HCT116 (cell line): ENCODE data around the gene TM4SF4. TPM values are rescaled to one million over a fixed set of nuclear protein-coding genes. Genes with fewer than 3 reads are reported as not detected.
A peak's percentile ranks its signal among the peaks of the same experiment; 100 is the strongest.

Experiments
- ATAC-seq: fragments of 200-7000 bp; cut with Tn5 transposase; 2 replicates; pipeline ENCODE4 v1.9.1; 2020; ENCODE audit warnings: mild to moderate bottlenecking, moderate library complexity
- BruUV-seq: library from RNA; stranded (reverse); fragments of 400-500 nt; replicated peaks from 2 replicates; lab custom pipeline; 2021; lab: Mats Ljungman, UMichigan
- CTCF ChIA-PET: fragments of 300-600 bp; sonication (Branson Sonifier 250); formaldehyde crosslinking; loops from one replicate; lab custom pipeline; 2021; ENCODE audit warnings: antibody characterized with exemption; lab: Charles Lee
- POLR2A ChIA-PET: fragments of 300-600, 350-600 bp; sonication (Branson Sonifier 250); formaldehyde crosslinking; loops from one replicate; lab custom pipeline; 2021; ENCODE audit warnings: antibody characterized with exemption; lab: Charles Lee
- RAD21 ChIA-PET, 2 experiments: fragments of 300-600 bp; sonication (Branson Sonifier 250); formaldehyde crosslinking; loops; one replicate each; lab custom pipeline; 2023; ENCODE audit warnings: low total read pairs in 2 of 2; ENCODE audit not compliant: uncharacterized antibody in 2 of 2, unreplicated experiment in 2 of 2, low non-redundant PET in 1 of 2; lab: Charles Lee
- DNase-seq: peaks from one replicate; pipeline ENCODE4 v3.0.0-alpha.2; 2010; ENCODE audit warnings: low read depth, low spot score
- H2AFZ ChIP-seq: fragments of 200-600 bp; shearing (Covaris generic), sonication (generic); 2 replicates; pipeline ENCODE4 v1.6.1; 2017; ENCODE audit warnings: low read depth, mixed run types, mixed read lengths, antibody characterized with exemption, low read length; ENCODE audit not compliant: poor library complexity, severe bottlenecking
- H3K27ac ChIP-seq: 2 replicates; pipeline ENCODE4 v1.5.1; 2012; ENCODE audit warnings: low read depth, low read length
- H3K27me3 ChIP-seq: fragments of 200-600 bp; sonication (generic); 2 replicates; pipeline ENCODE4 v1.6.1; 2016; ENCODE audit warnings: mixed run types, low read length, mixed read lengths; ENCODE audit not compliant: insufficient read depth
- H3K36me3 ChIP-seq, 2 experiments: fragments of 200-500 bp in 1 of 2; fragments of 200-600 bp in 1 of 2; sonication (Bioruptor generic) in 1 of 2; sonication (generic) in 1 of 2; 2 replicates each; pipeline versions ENCODE4 v1.5.1 to v1.6.1; 2014 to 2016; ENCODE audit warnings: low read length in 2 of 2, inconsistent platforms in 1 of 2, mixed read lengths in 1 of 2, mixed run types in 1 of 2; ENCODE audit not compliant: insufficient read depth in 2 of 2, control insufficient read depth in 1 of 2
- H3K4me1 ChIP-seq, 2 experiments: fragments of 200-600 bp in 1 of 2; sonication (generic) in 1 of 2; 2 replicates each; pipeline versions ENCODE4 v1.5.1 to v1.6.1; 2012 to 2017; ENCODE audit warnings: low read length in 2 of 2, inconsistent platforms in 1 of 2, mild to moderate bottlenecking in 1 of 2, mixed read lengths in 1 of 2, mixed run types in 1 of 2, moderate library complexity in 1 of 2; ENCODE audit not compliant: insufficient read depth in 2 of 2, control insufficient read depth in 1 of 2
- H3K4me2 ChIP-seq: fragments of 200-600 bp; sonication (generic); 2 replicates; pipeline ENCODE4 v1.6.1; 2017; ENCODE audit warnings: mixed run types, low read length, mixed read lengths
- H3K4me3 ChIP-seq, 2 experiments: fragments of 200-600 bp in 1 of 2; sonication (generic) in 1 of 2; replicated peaks in 1 of 2; 2 replicates each; pipeline ENCODE4 v1.5.1; 2011 to 2016; ENCODE audit warnings: low read length in 2 of 2, control low read depth in 1 of 2, low read depth in 1 of 2, mild to moderate bottlenecking in 1 of 2, mixed read lengths in 1 of 2, mixed run types in 1 of 2
- H3K79me2 ChIP-seq: fragments of 200-600 bp; sonication (generic); 2 replicates; pipeline ENCODE4 v1.6.1; 2017; ENCODE audit warnings: mild to moderate bottlenecking, mixed run types, low read length, moderate library complexity, mixed read lengths; ENCODE audit not compliant: insufficient read depth
- H3K9ac ChIP-seq: fragments of 200-600 bp; sonication (generic); 2 replicates; pipeline ENCODE4 v1.6.1; 2016; ENCODE audit warnings: low read length, mixed read lengths
- H3K9me2 ChIP-seq: fragments of 200-600 bp; sonication (generic), shearing (Covaris generic); 2 replicates; pipeline ENCODE4 v1.6.1; 2017; ENCODE audit warnings: mixed run types, mild to moderate bottlenecking, moderate library complexity; ENCODE audit not compliant: insufficient read depth
- H3K9me3 ChIP-seq, 2 experiments: fragments of 200-500 bp in 1 of 2; fragments of 200-600 bp in 1 of 2; sonication (Bioruptor generic) in 1 of 2; sonication (generic) in 1 of 2; 2 replicates each; pipeline ENCODE4 v1.6.1; 2014 to 2017; ENCODE audit warnings: low read length in 2 of 2, mixed read lengths in 2 of 2, inconsistent platforms in 1 of 2, low read depth in 1 of 2, mild to moderate bottlenecking in 1 of 2, mixed run types in 1 of 2, moderate library complexity in 1 of 2; ENCODE audit not compliant: control insufficient read depth in 1 of 2, insufficient read depth in 1 of 2
- H4K20me1 ChIP-seq: fragments of 200-600 bp; sonication (generic), shearing (Covaris generic); 2 replicates; pipeline ENCODE4 v1.6.1; 2017; ENCODE audit warnings: mixed run types, mild to moderate bottlenecking, moderate library complexity; ENCODE audit not compliant: insufficient read depth
- CEBPB ChIP-seq: IDR thresholded peaks from 2 replicates; pipeline ENCODE4 v1.6.1; 2012; ENCODE audit warnings: low read depth
- EGR1 ChIP-seq: IDR thresholded peaks from 2 replicates; pipeline ENCODE4 v1.6.1; 2012; ENCODE audit warnings: low read depth
- EZH2 ChIP-seq: fragments of 200-600 bp; sonication (generic); IDR thresholded peaks from 2 replicates; pipeline ENCODE4 v1.6.1; 2017; ENCODE audit warnings: antibody characterized with exemption, mixed run types
- MAX ChIP-seq: IDR thresholded peaks from 2 replicates; pipeline ENCODE4 v1.6.1; 2012
- POLR2AphosphoS5 ChIP-seq: IDR thresholded peaks from 2 replicates; pipeline ENCODE4 v1.6.1; 2011; ENCODE audit warnings: mild to moderate bottlenecking, low read depth, low read length, moderate library complexity
- RAD21 ChIP-seq: IDR thresholded peaks from 2 replicates; pipeline ENCODE4 v1.6.1; 2012; ENCODE audit warnings: low read depth, mild to moderate bottlenecking
- TCF7L2 ChIP-seq: IDR thresholded peaks from 2 replicates; pipeline ENCODE4 v1.7.0; 2011; ENCODE audit warnings: borderline replicate concordance, inconsistent platforms; ENCODE audit not compliant: insufficient read depth, insufficient read length; ENCODE audit errors: extremely low read depth
- ZBTB33 ChIP-seq: IDR thresholded peaks from 2 replicates; pipeline ENCODE4 v1.6.1; 2011; ENCODE audit warnings: mild to moderate bottlenecking, low read length, moderate library complexity; ENCODE audit not compliant: insufficient replicate concordance; ENCODE audit errors: extremely low read depth
- ZFX ChIP-seq: fragments of 450-650 bp; IDR thresholded peaks from 2 replicates; pipeline ENCODE4 v1.6.1; 2017
- ZNF274 ChIP-seq: fragments of 200-500 bp; sonication (Bioruptor generic); IDR thresholded peaks from 2 replicates; pipeline ENCODE4 v1.6.1; 2014; ENCODE audit warnings: mild to moderate bottlenecking, low read depth, low read length, inconsistent platforms
- intact Hi-C: fragments of 100-400 bp; cut with micrococcal nuclease; formaldehyde crosslinking; loops from 2 replicates; pipeline ENCODE4 v1.10.0; 2022
- total RNA-seq: library from RNA; stranded (reverse); gene quantifications from one replicate; pipeline ENCODE4 v1.2.1, GENCODE V29; 2021; ENCODE audit not compliant: unreplicated experiment
- TF ChIP-seq, protein P1 (sequence below), 3 experiments: fragments of 200-600 bp in 1 of 3; sonication (generic) in 1 of 3; IDR thresholded peaks in 2 of 3; conservative IDR thresholded peaks in 1 of 3; 2 replicates each; pipeline ENCODE4 v1.5.1; 2012 to 2017; ENCODE audit warnings: low read depth in 2 of 3, low read length in 2 of 3, antibody characterized with exemption in 1 of 3, borderline replicate concordance in 1 of 3, control low read depth in 1 of 3, mild to moderate bottlenecking in 1 of 3, mixed read lengths in 1 of 3, mixed run types in 1 of 3, moderate library complexity in 1 of 3; ENCODE audit not compliant: insufficient read depth in 1 of 3
- TF ChIP-seq, protein P2 (sequence below): IDR thresholded peaks from 2 replicates; pipeline ENCODE4 v1.6.1; 2012; ENCODE audit warnings: low read depth

Gene TM4SF4
- total RNA-seq, 1 experiment from 2014 or later: 0.91 TPM

- no peaks in the 10 kb centered on the region for H3K9me3 ChIP-seq
- H3K9ac ChIP-seq: no peak overlapping the region
- TF ChIP-seq MAX: peak; percentile 19; the same call in 1 of the 2 replicates
- TF ChIP-seq, protein P1, sequence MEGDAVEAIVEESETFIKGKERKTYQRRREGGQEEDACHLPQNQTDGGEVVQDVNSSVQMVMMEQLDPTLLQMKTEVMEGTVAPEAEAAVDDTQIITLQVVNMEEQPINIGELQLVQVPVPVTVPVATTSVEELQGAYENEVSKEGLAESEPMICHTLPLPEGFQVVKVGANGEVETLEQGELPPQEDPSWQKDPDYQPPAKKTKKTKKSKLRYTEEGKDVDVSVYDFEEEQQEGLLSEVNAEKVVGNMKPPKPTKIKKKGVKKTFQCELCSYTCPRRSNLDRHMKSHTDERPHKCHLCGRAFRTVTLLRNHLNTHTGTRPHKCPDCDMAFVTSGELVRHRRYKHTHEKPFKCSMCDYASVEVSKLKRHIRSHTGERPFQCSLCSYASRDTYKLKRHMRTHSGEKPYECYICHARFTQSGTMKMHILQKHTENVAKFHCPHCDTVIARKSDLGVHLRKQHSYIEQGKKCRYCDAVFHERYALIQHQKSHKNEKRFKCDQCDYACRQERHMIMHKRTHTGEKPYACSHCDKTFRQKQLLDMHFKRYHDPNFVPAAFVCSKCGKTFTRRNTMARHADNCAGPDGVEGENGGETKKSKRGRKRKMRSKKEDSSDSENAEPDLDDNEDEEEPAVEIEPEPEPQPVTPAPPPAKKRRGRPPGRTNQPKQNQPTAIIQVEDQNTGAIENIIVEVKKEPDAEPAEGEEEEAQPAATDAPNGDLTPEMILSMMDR (IDR thresholded peaks at IDR 0.05 in 2 of 3, conservative IDR thresholded peaks at IDR 0.05 in 1 of 3; ENCODE audit: borderline replicate concordance in 1 of 3, insufficient read depth in 1 of 3, low read depth in 2 of 3, low read length in 2 of 3): peak; percentile 80 to 94 (median 92)
- TF ChIP-seq, protein P2, sequence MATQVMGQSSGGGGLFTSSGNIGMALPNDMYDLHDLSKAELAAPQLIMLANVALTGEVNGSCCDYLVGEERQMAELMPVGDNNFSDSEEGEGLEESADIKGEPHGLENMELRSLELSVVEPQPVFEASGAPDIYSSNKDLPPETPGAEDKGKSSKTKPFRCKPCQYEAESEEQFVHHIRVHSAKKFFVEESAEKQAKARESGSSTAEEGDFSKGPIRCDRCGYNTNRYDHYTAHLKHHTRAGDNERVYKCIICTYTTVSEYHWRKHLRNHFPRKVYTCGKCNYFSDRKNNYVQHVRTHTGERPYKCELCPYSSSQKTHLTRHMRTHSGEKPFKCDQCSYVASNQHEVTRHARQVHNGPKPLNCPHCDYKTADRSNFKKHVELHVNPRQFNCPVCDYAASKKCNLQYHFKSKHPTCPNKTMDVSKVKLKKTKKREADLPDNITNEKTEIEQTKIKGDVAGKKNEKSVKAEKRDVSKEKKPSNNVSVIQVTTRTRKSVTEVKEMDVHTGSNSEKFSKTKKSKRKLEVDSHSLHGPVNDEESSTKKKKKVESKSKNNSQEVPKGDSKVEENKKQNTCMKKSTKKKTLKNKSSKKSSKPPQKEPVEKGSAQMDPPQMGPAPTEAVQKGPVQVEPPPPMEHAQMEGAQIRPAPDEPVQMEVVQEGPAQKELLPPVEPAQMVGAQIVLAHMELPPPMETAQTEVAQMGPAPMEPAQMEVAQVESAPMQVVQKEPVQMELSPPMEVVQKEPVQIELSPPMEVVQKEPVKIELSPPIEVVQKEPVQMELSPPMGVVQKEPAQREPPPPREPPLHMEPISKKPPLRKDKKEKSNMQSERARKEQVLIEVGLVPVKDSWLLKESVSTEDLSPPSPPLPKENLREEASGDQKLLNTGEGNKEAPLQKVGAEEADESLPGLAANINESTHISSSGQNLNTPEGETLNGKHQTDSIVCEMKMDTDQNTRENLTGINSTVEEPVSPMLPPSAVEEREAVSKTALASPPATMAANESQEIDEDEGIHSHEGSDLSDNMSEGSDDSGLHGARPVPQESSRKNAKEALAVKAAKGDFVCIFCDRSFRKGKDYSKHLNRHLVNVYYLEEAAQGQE: no peak
- TF ChIP-seq TCF7L2: no peak
- no peak for TF ChIP-seq EGR1
- no peak for TF ChIP-seq ZFX
- no peak for TF ChIP-seq POLR2AphosphoS5
- TF ChIP-seq RAD21: peak; percentile 96
- TF ChIP-seq ZNF274: no peak
- no peak for TF ChIP-seq EZH2
- no peak for TF ChIP-seq CEBPB
- no peak for TF ChIP-seq ZBTB33
- BruUV-seq: no TSS peak
- H3K27ac ChIP-seq: no peak overlapping the region
- DNase-seq (peak; percentile 50), ATAC-seq (peak; percentile 99)
- intact Hi-C loops: loop anchor here (1.0 kb wide), 4 partner anchors 205 to 296 kb away; partner anchors contain the start of gene COMMD2
- H3K4me1 ChIP-seq: no peaks in the 10 kb centered on the region
- CTCF ChIA-PET: interaction anchor here (0.8 to 2.8 kb wide), 4 partner anchors 241 to 296 kb away, joined by 3 to 15 read pairs (median 8); no protein-coding TSS in a partner anchor
- H3K36me3 ChIP-seq: no peaks in the 10 kb centered on the region
- POLR2A ChIA-PET: no interaction called here
- RAD21 ChIA-PET: no interaction called here
- no peaks in the 10 kb centered on the region for H3K27me3 ChIP-seq
- no peaks in the 10 kb centered on the region for H3K79me2 ChIP-seq
- 0 out of 2 replicates have a peak overlapping the region, but pooled peaks have one; percentile 0 for H3K4me2 ChIP-seq
- no peak overlapping the region for H3K4me3 ChIP-seq
- no peaks in the 10 kb centered on the region for H4K20me1 ChIP-seq
- H3K9me2 ChIP-seq: no peaks in the 10 kb centered on the region
- H2AFZ ChIP-seq: no peak overlapping the region
These were observed 37.7 kb downstream of the TM4SF4 start for GRCh38 chr3:149512073-149512782.
